Measurements from ENCODE around the gene PHKB.

PHKB gene
- long read RNA-seq, full-length matches to known transcripts = 40 of 155 reads
- long read RNA-seq, partial matches to known transcripts = 30 of 155 reads
- long read RNA-seq, other reads (novel, unspliced or antisense) = 85 of 155 reads

GRCh38 chr16:47460711-47461597, at the start of gene PHKB, which contains the start of gene ITFG1:
PHKB (plus strand) TSS chr16:47461331; CDS start chr16:47461351, 20 bp downstream.
ITFG1 (minus strand) TSS chr16:47461063; CDS start chr16:47461045, 18 bp downstream.
- H3K4me3 ChIP-seq (replicated peaks; ENCODE audit: insufficient read depth, low read length) = peak within 1 kb of the TSS; percentile 74
- peak within 1 kb of the TSS; percentile 92 for H3K27ac ChIP-seq (replicated peaks)
- H3K27me3 ChIP-seq (ENCODE audit: insufficient read depth, poor library complexity, severe bottlenecking) = no peaks in the 10 kb centered on the region
- peak; percentile 88 to 93 for DNase-seq (ENCODE audit: low read depth in 1 of 2, low spot score in 1 of 2)
- TF ChIP-seq SPI1 (IDR thresholded peaks at IDR 0.05; ENCODE audit: borderline replicate concordance, low read depth) (no peak), POLR2AphosphoS5 (IDR thresholded peaks at IDR 0.05; ENCODE audit: low read depth) (peak; percentile 66), GABPA (IDR thresholded peaks at IDR 0.05; ENCODE audit: low read depth) (peak; percentile 59), REST (IDR thresholded peaks at IDR 0.05; ENCODE audit: insufficient replicate concordance, low read depth) (no peak)
- TF ChIP-seq, protein P1, sequence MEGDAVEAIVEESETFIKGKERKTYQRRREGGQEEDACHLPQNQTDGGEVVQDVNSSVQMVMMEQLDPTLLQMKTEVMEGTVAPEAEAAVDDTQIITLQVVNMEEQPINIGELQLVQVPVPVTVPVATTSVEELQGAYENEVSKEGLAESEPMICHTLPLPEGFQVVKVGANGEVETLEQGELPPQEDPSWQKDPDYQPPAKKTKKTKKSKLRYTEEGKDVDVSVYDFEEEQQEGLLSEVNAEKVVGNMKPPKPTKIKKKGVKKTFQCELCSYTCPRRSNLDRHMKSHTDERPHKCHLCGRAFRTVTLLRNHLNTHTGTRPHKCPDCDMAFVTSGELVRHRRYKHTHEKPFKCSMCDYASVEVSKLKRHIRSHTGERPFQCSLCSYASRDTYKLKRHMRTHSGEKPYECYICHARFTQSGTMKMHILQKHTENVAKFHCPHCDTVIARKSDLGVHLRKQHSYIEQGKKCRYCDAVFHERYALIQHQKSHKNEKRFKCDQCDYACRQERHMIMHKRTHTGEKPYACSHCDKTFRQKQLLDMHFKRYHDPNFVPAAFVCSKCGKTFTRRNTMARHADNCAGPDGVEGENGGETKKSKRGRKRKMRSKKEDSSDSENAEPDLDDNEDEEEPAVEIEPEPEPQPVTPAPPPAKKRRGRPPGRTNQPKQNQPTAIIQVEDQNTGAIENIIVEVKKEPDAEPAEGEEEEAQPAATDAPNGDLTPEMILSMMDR (IDR thresholded peaks at IDR 0.05; ENCODE audit: insufficient read depth, low read length) = no peak

DNA sequence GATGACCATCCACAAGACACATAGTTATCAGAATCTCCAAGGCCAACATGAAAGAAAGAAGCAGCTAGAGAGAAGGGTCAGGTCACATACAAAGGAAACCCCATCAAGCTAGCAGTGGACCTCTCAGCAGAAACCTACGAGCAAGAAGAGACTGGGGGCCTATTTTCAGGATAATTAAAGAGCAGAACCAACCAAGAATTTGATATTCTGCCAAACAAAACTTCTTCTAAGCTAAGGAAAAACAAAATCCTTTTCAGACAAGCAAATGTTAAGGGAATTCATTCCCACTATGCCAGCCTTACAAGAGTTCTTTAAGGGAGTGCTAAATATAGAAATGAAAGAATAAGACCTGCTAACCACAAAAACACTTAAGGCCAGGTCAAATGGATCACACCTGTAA, 48.1 kb upstream of the PHKB start:
- TF ChIP-seq SPI1 (IDR thresholded peaks at IDR 0.05; ENCODE audit: borderline replicate concordance, low read depth) (no peak), POLR2AphosphoS5 (IDR thresholded peaks at IDR 0.05; ENCODE audit: low read depth) (no peak)
- no peak for DNase-seq (ENCODE audit: low read depth in 1 of 2, low spot score in 1 of 2)
- no peak overlapping the region for H3K4me3 ChIP-seq (replicated peaks; ENCODE audit: insufficient read depth, low read length)
- no peak overlapping the region for H3K27ac ChIP-seq (replicated peaks)
- H3K27me3 ChIP-seq (ENCODE audit: insufficient read depth, poor library complexity, severe bottlenecking) = no peaks in the 10 kb centered on the region

DNA sequence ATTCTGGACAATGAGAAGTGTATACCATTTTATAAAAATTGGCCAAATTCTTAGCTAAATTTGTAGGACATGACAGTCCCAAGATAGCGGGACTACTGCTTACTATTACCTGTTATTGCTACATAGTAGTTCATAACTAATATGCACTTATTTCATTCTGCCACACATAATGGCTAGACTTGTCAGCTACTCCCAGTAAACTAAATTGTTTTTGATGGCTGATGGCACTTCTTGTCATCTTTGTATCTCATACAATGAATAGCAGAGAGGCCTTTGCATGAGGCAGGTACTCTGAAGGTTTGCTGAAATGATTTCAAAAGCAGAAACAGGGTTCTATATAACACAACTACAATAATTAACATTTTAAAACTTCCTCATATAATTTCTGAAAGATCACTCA, 44.3 kb upstream of the PHKB start:
- TF ChIP-seq POLR2AphosphoS5 (IDR thresholded peaks at IDR 0.05; ENCODE audit: low read depth) = no peak
- no peak for TF ChIP-seq REST (IDR thresholded peaks at IDR 0.05; ENCODE audit: insufficient replicate concordance, low read depth)
- TF ChIP-seq, protein P1 (IDR thresholded peaks at IDR 0.05; ENCODE audit: insufficient read depth, low read length) = no peak
- no peak for TF ChIP-seq GABPA (IDR thresholded peaks at IDR 0.05; ENCODE audit: low read depth)
- no peak for TF ChIP-seq SPI1 (IDR thresholded peaks at IDR 0.05; ENCODE audit: borderline replicate concordance, low read depth)
- DNase-seq (ENCODE audit: low read depth in 1 of 2, low spot score in 1 of 2) = no peak
- Histone ChIP-seq H3K27me3 (ENCODE audit: insufficient read depth, poor library complexity, severe bottlenecking) (no peaks in the 10 kb centered on the region), H3K4me3 (replicated peaks; ENCODE audit: insufficient read depth, low read length) (no peak overlapping the region), H3K27ac (replicated peaks) (no peak overlapping the region)

DNA sequence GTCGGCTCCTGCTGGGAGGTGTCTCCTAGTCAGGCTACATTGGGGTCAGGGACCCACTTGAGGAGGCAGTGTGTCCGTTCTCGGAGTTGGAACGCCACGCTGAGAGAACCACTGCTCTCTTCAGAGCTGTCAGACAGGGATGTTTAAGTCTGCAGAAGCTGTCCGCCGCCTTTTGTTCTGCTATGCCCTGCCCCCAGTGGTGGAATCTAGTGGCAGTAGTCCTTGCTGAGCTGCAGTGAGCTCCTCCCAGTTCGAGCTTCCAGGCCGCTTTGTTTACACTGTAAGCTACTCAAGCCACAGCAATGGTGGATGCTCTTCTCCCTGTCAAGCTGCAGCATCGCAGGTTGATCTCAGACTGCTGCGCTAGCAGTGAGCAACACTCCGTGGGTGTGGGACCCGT, 36.3 kb upstream of the PHKB start:
- no peak overlapping the region for H3K27ac ChIP-seq (replicated peaks)
- no peaks in the 10 kb centered on the region for H3K27me3 ChIP-seq (ENCODE audit: insufficient read depth, poor library complexity, severe bottlenecking)
- TF ChIP-seq, protein P1 (IDR thresholded peaks at IDR 0.05; ENCODE audit: insufficient read depth, low read length) = no peak
- no peak for TF ChIP-seq SPI1 (IDR thresholded peaks at IDR 0.05; ENCODE audit: borderline replicate concordance, low read depth)
- TF ChIP-seq REST (IDR thresholded peaks at IDR 0.05; ENCODE audit: insufficient replicate concordance, low read depth) = no peak
- TF ChIP-seq GABPA (IDR thresholded peaks at IDR 0.05; ENCODE audit: low read depth) = no peak
- H3K4me3 ChIP-seq (replicated peaks; ENCODE audit: insufficient read depth, low read length) = no peak overlapping the region
- no peak for DNase-seq (ENCODE audit: low read depth in 1 of 2, low spot score in 1 of 2)
